HepG2 (cell line): ENCODE results near the gene GNL1. TPM values are rescaled to one million over a fixed set of nuclear protein-coding genes. Genes with fewer than 3 reads are reported as not detected.

Experiments
- ATAC-seq: fragments of 200-7000 bp; cut with Tn5 transposase; 3 replicates; pipeline ENCODE4 v1.9.1; 2020; ENCODE audit warnings: mild to moderate bottlenecking, moderate library complexity
- BruUV-seq: library from RNA; stranded (reverse); fragments of 400-500 nt; replicated peaks from 2 replicates; lab custom pipeline; 2021; lab: Mats Ljungman, UMichigan
- CTCF ChIA-PET: fragments of 300-600 bp; formaldehyde crosslinking; extraction: SDS; loops from one replicate; lab custom pipeline; 2021; ENCODE audit warnings: low total read pairs, inconsistent platforms, low intra/inter-chr PET ratio; lab: Yijun Ruan, JAX
- POLR2A ChIA-PET: fragments of 350-600 bp; sonication (Branson Sonifier 250); formaldehyde crosslinking; loops from one replicate; lab custom pipeline; 2020; ENCODE audit warnings: antibody characterized with exemption, inconsistent platforms; lab: Yijun Ruan, JAX
- DNase-seq: peaks from one replicate; pipeline ENCODE4 v3.0.0-alpha.2; 2015; ENCODE audit warnings: low spot score
- FAIRE-seq: peaks from 3 replicates; lab custom pipeline; 2011; peaks lifted over from hg19 to GRCh38; lab: Jason Lieb, UNC
- H2AFZ ChIP-seq: one replicate; pipeline ENCODE4 v1.6.1; 2011; ENCODE audit warnings: low read length, inconsistent platforms
- H3K27ac ChIP-seq: fragments of 300-600 bp; 3 replicates; pipeline ENCODE4 v1.8.0; 2011; ENCODE audit warnings: mixed run types, mild to moderate bottlenecking, mixed read lengths, low read length, inconsistent platforms; ENCODE audit not compliant: insufficient read depth; ENCODE audit errors: extremely low read length
- H3K27me3 ChIP-seq, 2 experiments: fragments of 200-600 bp in 1 of 2; 2 replicates in 1 of 2; 3 replicates in 1 of 2; pipeline versions ENCODE4 v1.6.0 to v1.8.0; 2011; ENCODE audit warnings: low read length in 2 of 2, mild to moderate bottlenecking in 2 of 2, moderate library complexity in 2 of 2, inconsistent platforms in 1 of 2; ENCODE audit not compliant: insufficient read depth in 2 of 2, control insufficient read depth in 1 of 2
- H3K36me3 ChIP-seq, 2 experiments: fragments of 200-600 bp in 1 of 2; replicated peaks in 1 of 2; 2 replicates in 1 of 2; 3 replicates in 1 of 2; pipeline versions ENCODE4 v1.5.1 to v1.8.0; 2011; ENCODE audit warnings: low read length in 2 of 2, inconsistent platforms in 1 of 2; ENCODE audit not compliant: insufficient read depth in 2 of 2, control insufficient read depth in 1 of 2
- H3K4me1 ChIP-seq: 2 replicates; pipeline ENCODE4 v1.5.1; 2012; ENCODE audit warnings: low read length, inconsistent platforms; ENCODE audit not compliant: insufficient read depth
- H3K4me2 ChIP-seq: 2 replicates; pipeline ENCODE4 v1.6.0; 2011; ENCODE audit warnings: low read depth, low read length, inconsistent platforms
- H3K4me3 ChIP-seq, 3 experiments: fragments of 200-600 bp in 1 of 3; sonication (generic), shearing (Covaris generic) in 1 of 3; replicated peaks in 1 of 3; 2 replicates each; pipeline ENCODE4 v1.5.1; 2011 to 2016; ENCODE audit warnings: low read length in 3 of 3, inconsistent platforms in 2 of 3, low read depth in 2 of 3, mild to moderate bottlenecking in 2 of 3, control low read depth in 1 of 3, mixed read lengths in 1 of 3; ENCODE audit not compliant: insufficient read depth in 1 of 3
- H3K79me2 ChIP-seq: one replicate; pipeline ENCODE4 v1.6.1; 2011; ENCODE audit warnings: low read length, inconsistent platforms; ENCODE audit not compliant: insufficient read depth
- H3K9ac ChIP-seq: 2 replicates; pipeline ENCODE4 v1.6.0; 2011; ENCODE audit warnings: mild to moderate bottlenecking, low read depth, low read length, inconsistent platforms; ENCODE audit not compliant: insufficient read depth
- H3K9me3 ChIP-seq: 2 replicates; pipeline ENCODE4 v1.5.1; 2012; ENCODE audit warnings: mild to moderate bottlenecking, low read length
- H4K20me1 ChIP-seq: 2 replicates; pipeline ENCODE4 v1.6.0; 2011; ENCODE audit warnings: inconsistent platforms, mild to moderate bottlenecking, low read length, moderate library complexity; ENCODE audit not compliant: insufficient read depth
- CEBPB ChIP-seq: IDR thresholded peaks from 2 replicates; pipeline ENCODE4 v1.6.1; 2011; ENCODE audit warnings: low read depth, low read length, improper control_type of control experiment, borderline replicate concordance
- EZH2 ChIP-seq: conservative IDR thresholded peaks from 2 replicates; pipeline ENCODE4 v1.6.1; 2012; ENCODE audit warnings: mild to moderate bottlenecking, low read depth, low read length, moderate library complexity
- HIC2 ChIP-seq: sonication (generic); formaldehyde crosslinking; IDR thresholded peaks from 2 replicates; pipeline ENCODE4 v1.9.0; 2022; ENCODE audit warnings: low read depth, missing genetic modification reagents
- HNRNPK ChIP-seq: fragments of 200-400 bp; formaldehyde crosslinking; IDR thresholded peaks from 2 replicates; pipeline ENCODE4 v1.6.1; 2018; ENCODE audit warnings: low read length, low read depth, moderate library complexity, mild to moderate bottlenecking; ENCODE audit not compliant: poor library complexity, severe bottlenecking
- IKZF4 ChIP-seq: sonication (generic); formaldehyde crosslinking; IDR thresholded peaks from 2 replicates; pipeline ENCODE4 v1.5.1; 2020; ENCODE audit warnings: borderline replicate concordance, mild to moderate bottlenecking, low read depth, missing genetic modification reagents; ENCODE audit errors: not compliant biosample characterization
- KMT2B ChIP-seq: IDR thresholded peaks from 2 replicates; pipeline ENCODE4 v1.6.1; 2016; ENCODE audit warnings: missing genetic modification reagents, missing compliant biosample characterization
- MEIS2 ChIP-seq: sonication (generic); formaldehyde crosslinking; IDR thresholded peaks from 2 replicates; pipeline ENCODE4 v1.9.0; 2021; ENCODE audit warnings: mild to moderate bottlenecking, missing genetic modification reagents
- MLLT10 ChIP-seq: sonication (generic); formaldehyde crosslinking; IDR thresholded peaks from 2 replicates; pipeline ENCODE4 v1.4.0; 2020; ENCODE audit warnings: missing genetic modification reagents
- MTF2 ChIP-seq: sonication (generic); formaldehyde crosslinking; IDR thresholded peaks from 2 replicates; pipeline ENCODE4 v1.5.0; 2020; ENCODE audit warnings: missing genetic modification reagents, borderline replicate concordance
- TFDP1 ChIP-seq: IDR thresholded peaks from 2 replicates; pipeline ENCODE4 v1.6.1; 2016; ENCODE audit warnings: missing compliant biosample characterization, missing genetic modification reagents, borderline replicate concordance
- TP53 ChIP-seq: sonication (generic); formaldehyde crosslinking; conservative IDR thresholded peaks from 2 replicates; pipeline ENCODE4 v1.4.0; 2020; ENCODE audit warnings: missing genetic modification reagents
- ZBTB43 ChIP-seq: sonication (generic); formaldehyde crosslinking; conservative IDR thresholded peaks from 2 replicates; pipeline ENCODE4 v1.4.0; 2020; ENCODE audit warnings: missing genetic modification reagents
- ZFP36L1 ChIP-seq: sonication (generic); formaldehyde crosslinking; IDR thresholded peaks from 2 replicates; pipeline ENCODE4 v1.8.0; 2022; ENCODE audit warnings: mild to moderate bottlenecking, missing genetic modification reagents, moderate library complexity
- ZMYM4 ChIP-seq: sonication (generic); formaldehyde crosslinking; IDR thresholded peaks from 2 replicates; pipeline ENCODE4 v1.8.1; 2023; ENCODE audit warnings: mild to moderate bottlenecking, missing genetic modification reagents
- ZNF430 ChIP-seq: sonication (generic); formaldehyde crosslinking; IDR thresholded peaks from 2 replicates; pipeline ENCODE4 v1.9.0; 2021; ENCODE audit warnings: mild to moderate bottlenecking, missing genetic modification reagents
- ZNF44 ChIP-seq: sonication (generic); formaldehyde crosslinking; IDR thresholded peaks from 2 replicates; pipeline ENCODE4 v1.5.1; 2020; ENCODE audit warnings: mild to moderate bottlenecking, missing genetic modification reagents
- ZNF451 ChIP-seq: sonication (generic); formaldehyde crosslinking; IDR thresholded peaks from 2 replicates; pipeline ENCODE4 v1.5.0; 2020; ENCODE audit warnings: mild to moderate bottlenecking, missing genetic modification reagents
- ZNF547 ChIP-seq: sonication (generic); formaldehyde crosslinking; IDR thresholded peaks from 2 replicates; pipeline ENCODE4 v1.5.1; 2020; ENCODE audit warnings: mild to moderate bottlenecking, missing genetic modification reagents
- WGBS: methylation state at CpG from one replicate; pipeline ENCODE4 v1.1.6; 2017; ENCODE audit warnings: low lambda C conversion rate; 5-methylcytosine and 5-hydroxymethylcytosine counted together
- in situ Hi-C: cut with HindIII; loops from 2 replicates; pipeline ENCODE4 v1.10.0; 2017; ENCODE audit warnings: low pct_unique_long_range_greater_than_20kb; ENCODE audit not compliant: extremely low pct_ligation_motif_present
- intact Hi-C: fragments of 100-400 bp; cut with micrococcal nuclease; formaldehyde crosslinking; loops from one replicate; pipeline ENCODE4 v1.10.0; 2022; ENCODE audit not compliant: unreplicated experiment
- polyA plus RNA-seq, 8 experiments: library from polyadenylated mRNA; depleted of rRNA in 3 of 8; stranded (reverse) in 7 of 8; unstranded in 1 of 8; fragments of >200 nt; fragmentation: Illumina TruSeq in 4 of 8; extraction: Trizol in 4 of 8; gene quantifications; 2 replicates each; pipeline versions ENCODE4 v1.2.1 to v1.2.3, GENCODE V29; 2011 to 2016; ENCODE audit warnings: low read depth in 4 of 8, missing spikeins in 1 of 8, mixed read lengths in 1 of 8; ENCODE audit not compliant: insufficient read depth in 1 of 8
- total RNA-seq, 5 experiments: library from RNA; depleted of rRNA; stranded (reverse); fragments of >200 nt; fragmentation: Illumina TruSeq; extraction: Trizol; gene quantifications; 2 replicates each; pipeline ENCODE4 v1.2.3, GENCODE V29; 2016; ENCODE audit warnings: low read depth in 1 of 5

The GNL1 gene
- total and polyA plus RNA-seq, 2 of the 13 experiments (the other 11 are each of a cell fraction or from before 2014, with no cell fraction given) = 35.0 to 55.6 TPM

- Histone ChIP-seq H3K27me3 (no peaks in the 10 kb centered on the region; a peak in 1 of 5 replicates), H3K9me3 (no peaks in the 10 kb centered on the region), H2AFZ (no peak overlapping the region), H3K4me3 (peak overlapping the region; percentile 87 to 93 (median 90)), H3K4me1 (peaks cover 26% of the 10 kb centered on the region), H3K27ac (peak overlapping the region; percentile 94), H3K4me2 (peak overlapping the region; percentile 92), H3K9ac (peak overlapping the region; percentile 85), H4K20me1 (peaks cover 11% of the 10 kb centered on the region), H3K79me2 (peaks cover 27% of the 10 kb centered on the region), H3K36me3 (peaks cover 16 to 41% of the 10 kb centered on the region in 2 experiments)
- ChIA-PET POLR2A (interaction anchor here (1.3 to 4.3 kb wide), 9 partner anchors 10 to 73 kb away, joined by 3 to 74 read pairs (median 7); partner anchors contain the start of gene ABCF1), CTCF (no interaction called here)
- intact Hi-C loops = no loop called here
- in situ Hi-C loops = no loop called here
- FAIRE-seq = no peak
- 19% methylated on average over 33 of the region's 34 CpGs for WGBS
- peak; percentile 18 for ATAC-seq
- DNase-seq = no peak
- no TSS peak for BruUV-seq
- TF ChIP-seq ZNF547 (0 out of 2 replicates have a peak, but pooled peaks have one; percentile 1), TFDP1 (CRISPR knock-in tag) (peak; percentile 27; the same call in 1 of the 2 replicates), ZBTB43 (CRISPR knock-in tag) (no peak), MEIS2 (peak; percentile 24; the same call in 1 of the 2 replicates), ZMYM4 (CRISPR knock-in tag) (0 out of 2 replicates have a peak, but pooled peaks have one; percentile 27), ZNF451 (peak; percentile 3; the same call in 1 of the 2 replicates), TP53 (CRISPR knock-in tag) (no peak), HIC2 (CRISPR knock-in tag) (0 out of 2 replicates have a peak, but pooled peaks have one; percentile 7), ZNF430 (0 out of 2 replicates have a peak, but pooled peaks have one; percentile 8), KMT2B (no peak), MLLT10 (CRISPR knock-in tag) (no peak), ZNF44 (CRISPR knock-in tag) (0 out of 2 replicates have a peak, but pooled peaks have one; percentile 55), ZFP36L1 (no peak), CEBPB (no peak), EZH2 (no peak), IKZF4 (CRISPR knock-in tag) (peak; percentile 37), HNRNPK (peak; percentile 1), MTF2 (CRISPR knock-in tag) (0 out of 2 replicates have a peak, but pooled peaks have one; percentile 85)
These were observed 1.1 kb downstream of the GNL1 start for GRCh38 chr6:30554962-30555815.
